Astrocyte (in vitro differentiated cells and primary cell): Measurements from ENCODE around the gene MRPL3. TPM values are rescaled to one million over a fixed set of nuclear protein-coding genes. Genes with fewer than 3 reads are reported as not detected.

Experiments
- DNase-seq: peaks from one replicate; pipeline ENCODE4 v3.0.0-alpha.2; 2010; ENCODE audit warnings: low read depth
- FAIRE-seq: peaks from 2 replicates; lab custom pipeline; 2011; peaks lifted over from hg19 to GRCh38; lab: Jason Lieb, UNC
- H2AFZ ChIP-seq: 2 replicates; pipeline ENCODE4 v1.6.0; 2012; ENCODE audit warnings: low read depth, low read length, inconsistent platforms
- H3K27ac ChIP-seq: 2 replicates; pipeline ENCODE4 v1.5.1; 2011; ENCODE audit warnings: low read depth, low read length, inconsistent platforms
- H3K27me3 ChIP-seq: 2 replicates; pipeline ENCODE4 v1.6.0; 2011; ENCODE audit warnings: low read length, inconsistent platforms; ENCODE audit not compliant: insufficient read depth
- H3K36me3 ChIP-seq: 2 replicates; pipeline ENCODE4 v1.5.1; 2011; ENCODE audit warnings: low read length, inconsistent platforms; ENCODE audit not compliant: insufficient read depth
- H3K4me1 ChIP-seq: 2 replicates; pipeline ENCODE4 v1.5.1; 2011; ENCODE audit warnings: low read length, inconsistent platforms; ENCODE audit not compliant: insufficient read depth
- H3K4me2 ChIP-seq: 2 replicates; pipeline ENCODE4 v1.6.0; 2012; ENCODE audit warnings: low read length, inconsistent platforms
- H3K4me3 ChIP-seq: 2 replicates; pipeline ENCODE4 v1.5.1; 2011; ENCODE audit warnings: low read depth, mild to moderate bottlenecking, low read length, inconsistent platforms; ENCODE audit not compliant: insufficient read depth
- H3K79me2 ChIP-seq: 2 replicates; pipeline ENCODE4 v1.6.0; 2012; ENCODE audit warnings: mild to moderate bottlenecking, low read length, inconsistent platforms; ENCODE audit not compliant: insufficient read depth
- H3K9ac ChIP-seq: 2 replicates; pipeline ENCODE4 v1.6.0; 2012; ENCODE audit warnings: mild to moderate bottlenecking, low read length, inconsistent platforms
- H3K9me3 ChIP-seq: 2 replicates; pipeline ENCODE4 v1.5.1; 2012; ENCODE audit warnings: low read depth, mild to moderate bottlenecking, low read length, inconsistent platforms; ENCODE audit not compliant: insufficient read depth
- H4K20me1 ChIP-seq: 2 replicates; pipeline ENCODE4 v1.6.0; 2012; ENCODE audit warnings: low read length, inconsistent platforms; ENCODE audit not compliant: insufficient read depth
- H3K27ac Mint-ChIP-seq: one replicate; pipeline ENCODE4 v1.8.0; 2021; ENCODE audit warnings: mild to moderate bottlenecking, mixed read lengths; ENCODE audit not compliant: unreplicated experiment
- H3K27me3 Mint-ChIP-seq: one replicate; pipeline ENCODE4 v1.8.0; 2021; ENCODE audit warnings: low read depth, mixed read lengths; ENCODE audit not compliant: unreplicated experiment
- H3K36me3 Mint-ChIP-seq: one replicate; pipeline ENCODE4 v1.8.0; 2021; ENCODE audit warnings: low read depth, mixed read lengths; ENCODE audit not compliant: unreplicated experiment
- H3K4me1 Mint-ChIP-seq: one replicate; pipeline ENCODE4 v1.8.0; 2021; ENCODE audit warnings: low read depth, mixed read lengths; ENCODE audit not compliant: unreplicated experiment
- H3K4me3 Mint-ChIP-seq: one replicate; pipeline ENCODE4 v1.8.0; 2021; ENCODE audit warnings: mild to moderate bottlenecking, moderate library complexity, mixed read lengths; ENCODE audit not compliant: unreplicated experiment
- H3K9me3 Mint-ChIP-seq: one replicate; pipeline ENCODE4 v1.8.0; 2021; ENCODE audit warnings: mild to moderate bottlenecking, mixed read lengths; ENCODE audit not compliant: unreplicated experiment
- CTCF ChIP-seq: IDR thresholded peaks from 2 replicates; pipeline ENCODE4 v1.5.1; 2011; ENCODE audit warnings: low read depth, mild to moderate bottlenecking, inconsistent platforms, low read length, moderate library complexity; ENCODE audit not compliant: insufficient read depth
- EZH2 ChIP-seq: IDR thresholded peaks from 2 replicates; pipeline ENCODE4 v1.6.1; 2012; ENCODE audit warnings: mild to moderate bottlenecking, low read length, inconsistent platforms; ENCODE audit not compliant: insufficient read depth
- total RNA-seq: library from RNA; stranded (reverse); gene quantifications from 2 replicates; pipeline ENCODE4 v1.2.1, GENCODE V29; 2021

The MRPL3 gene
- total RNA-seq, 1 donor from 2014 or later, result 76.1 TPM

- no peak overlapping the region for H3K27ac Mint-ChIP-seq
- Histone ChIP-seq H3K36me3 (no peaks in the 10 kb centered on the region), H3K4me1 (no peaks in the 10 kb centered on the region), H3K9me3 (no peaks in the 10 kb centered on the region), H3K27me3 (no peaks in the 10 kb centered on the region), H3K27ac (no peak overlapping the region), H2AFZ (no peak overlapping the region), H4K20me1 (no peaks in the 10 kb centered on the region), H3K4me3 (no peak overlapping the region), H3K9ac (no peak overlapping the region), H3K4me2 (no peak overlapping the region), H3K79me2 (no peaks in the 10 kb centered on the region)
- peaks cover 3% of the 10 kb centered on the region for H3K27me3 Mint-ChIP-seq
- TF ChIP-seq CTCF (no peak), EZH2 (no peak)
- no peak for FAIRE-seq
- no peaks in the 10 kb centered on the region for H3K9me3 Mint-ChIP-seq
- no peaks in the 10 kb centered on the region for H3K36me3 Mint-ChIP-seq
- H3K4me1 Mint-ChIP-seq, result peaks cover 7% of the 10 kb centered on the region
- no peak overlapping the region for H3K4me3 Mint-ChIP-seq
- no peak for DNase-seq
Measured at GRCh38 chr3:131546441-131546840, 43.7 kb upstream of the MRPL3 start.

- peaks cover 18% of the 10 kb centered on the region for H3K4me1 Mint-ChIP-seq
- Histone ChIP-seq H3K9ac (no peak overlapping the region), H3K79me2 (no peaks in the 10 kb centered on the region), H3K4me3 (no peak overlapping the region), H3K9me3 (no peaks in the 10 kb centered on the region), H3K4me1 (no peaks in the 10 kb centered on the region), H3K27me3 (no peaks in the 10 kb centered on the region), H3K4me2 (no peak overlapping the region), H3K27ac (no peak overlapping the region), H3K36me3 (no peaks in the 10 kb centered on the region), H4K20me1 (no peaks in the 10 kb centered on the region), H2AFZ (no peak overlapping the region)
- H3K27ac Mint-ChIP-seq, result no peak overlapping the region
- DNase-seq, result no peak
- TF ChIP-seq CTCF, result no peak
- no peak for TF ChIP-seq EZH2
- FAIRE-seq, result no peak
- H3K36me3 Mint-ChIP-seq, result no peaks in the 10 kb centered on the region
- H3K27me3 Mint-ChIP-seq, result no peaks in the 10 kb centered on the region
- H3K9me3 Mint-ChIP-seq, result no peaks in the 10 kb centered on the region
- no peak overlapping the region for H3K4me3 Mint-ChIP-seq
Measured at GRCh38 chr3:131544557-131544956, 41.8 kb upstream of the MRPL3 start.

DNA sequence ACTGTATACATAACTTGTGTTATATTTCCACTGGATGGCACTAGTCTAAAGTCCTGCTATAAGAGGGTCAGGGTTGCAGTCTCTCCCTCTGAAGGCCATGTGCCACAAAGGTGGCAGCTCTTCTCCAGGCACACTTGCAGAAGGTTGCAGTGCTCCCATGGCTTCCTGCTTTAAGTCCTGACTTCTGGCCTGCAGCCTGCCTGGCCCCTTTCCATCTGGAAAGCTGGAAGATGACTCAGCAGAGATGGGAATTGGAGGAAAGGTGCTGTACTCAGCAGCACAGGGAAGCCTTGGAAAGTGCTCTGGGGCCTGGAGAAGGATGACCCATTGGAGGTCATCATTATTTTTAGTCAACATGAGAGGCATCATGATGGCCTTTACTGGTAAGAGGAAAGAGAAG lies 40.9 kb upstream of the MRPL3 start:
- no peak for FAIRE-seq
- Histone ChIP-seq H2AFZ (no peak overlapping the region), H3K27ac (no peak overlapping the region), H3K79me2 (no peaks in the 10 kb centered on the region), H3K9ac (no peak overlapping the region), H3K4me2 (no peak overlapping the region), H3K27me3 (no peaks in the 10 kb centered on the region), H3K36me3 (no peaks in the 10 kb centered on the region), H3K4me1 (no peaks in the 10 kb centered on the region), H3K9me3 (no peaks in the 10 kb centered on the region), H3K4me3 (no peak overlapping the region), H4K20me1 (no peaks in the 10 kb centered on the region)
- Mint-ChIP-seq H3K27ac (no peak overlapping the region), H3K36me3 (no peaks in the 10 kb centered on the region), H3K27me3 (no peaks in the 10 kb centered on the region), H3K4me1 (peaks cover 18% of the 10 kb centered on the region), H3K9me3 (peaks cover under 1% of the 10 kb centered on the region), H3K4me3 (no peak overlapping the region)
- TF ChIP-seq EZH2, result no peak
- no peak for TF ChIP-seq CTCF
- peak; percentile 83 for DNase-seq
